22Rv1 (cell line): ENCODE results near the gene HSPA6.

Experiments used
- CTCF ChIP-seq: fragments of 450-650 bp; IDR thresholded peaks from 2 replicates; pipeline ENCODE4 v1.5.1; 2017; ENCODE audit warnings: mild to moderate bottlenecking
- ZFX ChIP-seq: fragments of 450-650 bp; IDR thresholded peaks from 2 replicates; pipeline ENCODE4 v1.6.1; 2017; ENCODE audit warnings: antibody characterized with exemption, borderline replicate concordance

- TF ChIP-seq CTCF: no peak
- TF ChIP-seq ZFX: no peak
Measured at GRCh38 chr1:161478985-161479384, 45.4 kb upstream of the HSPA6 start.
